Bronchial epithelial cell (primary cell): Measurements from ENCODE around the gene GARNL3. TPM values are rescaled to one million over a fixed set of nuclear protein-coding genes. Genes with fewer than 3 reads are reported as not detected.

Source experiments
- DNase-seq: peaks from one replicate; pipeline ENCODE4 v3.0.0-alpha.2; 2010; ENCODE audit warnings: low read depth
- FAIRE-seq: peaks from 2 replicates; lab custom pipeline; 2011; peaks lifted over from hg19 to GRCh38; lab: Jason Lieb, UNC
- H3K27me3 ChIP-seq: 2 replicates; pipeline ENCODE4 v1.5.1; 2011; ENCODE audit warnings: low read length; ENCODE audit not compliant: control insufficient read depth, insufficient read depth
- H3K36me3 ChIP-seq: 2 replicates; pipeline ENCODE4 v1.5.1; 2011; ENCODE audit warnings: low read length; ENCODE audit not compliant: control insufficient read depth, insufficient read depth
- H3K4me3 ChIP-seq: 2 replicates; pipeline ENCODE4 v1.5.1; 2011; ENCODE audit warnings: mild to moderate bottlenecking, low read depth, low read length, control low read depth
- CTCF ChIP-seq: IDR thresholded peaks from 2 replicates; pipeline ENCODE4 v1.5.1; 2011; ENCODE audit warnings: mild to moderate bottlenecking, moderate library complexity, low read length, control low read depth, inconsistent platforms; ENCODE audit not compliant: insufficient read depth, severe bottlenecking
- total RNA-seq: library from RNA; depleted of rRNA; stranded (reverse); fragments of >200 nt; gene quantifications from 2 replicates; pipeline ENCODE4 v1.2.1, GENCODE V29; 2014

The GARNL3 gene
- total RNA-seq, 1 donor from 2014 or later, result 2.4 TPM

GRCh38 chr9:127292415-127292814, 27.8 kb downstream of the GARNL3 start:
- TF ChIP-seq CTCF, result no peak
- no peak for DNase-seq
- Histone ChIP-seq H3K27me3 (no peaks in the 10 kb centered on the region), H3K4me3 (no peak overlapping the region), H3K36me3 (no peaks in the 10 kb centered on the region)
- FAIRE-seq, result no peak

- Histone ChIP-seq H3K36me3 (no peaks in the 10 kb centered on the region), H3K4me3 (no peak overlapping the region), H3K27me3 (no peaks in the 10 kb centered on the region)
- TF ChIP-seq CTCF, result no peak
- FAIRE-seq (no peak), DNase-seq (no peak)
Observed at GRCh38 chr9:127293328-127293727, 28.8 kb downstream of the GARNL3 start.

- DNase-seq (no peak), FAIRE-seq (no peak)
- H3K36me3 ChIP-seq, result no peaks in the 10 kb centered on the region
- TF ChIP-seq CTCF, result no peak
- H3K27me3 ChIP-seq, result no peaks in the 10 kb centered on the region
- H3K4me3 ChIP-seq, result no peak overlapping the region
Observed at GRCh38 chr9:127293767-127294166, 29.2 kb downstream of the GARNL3 start.

DNA sequence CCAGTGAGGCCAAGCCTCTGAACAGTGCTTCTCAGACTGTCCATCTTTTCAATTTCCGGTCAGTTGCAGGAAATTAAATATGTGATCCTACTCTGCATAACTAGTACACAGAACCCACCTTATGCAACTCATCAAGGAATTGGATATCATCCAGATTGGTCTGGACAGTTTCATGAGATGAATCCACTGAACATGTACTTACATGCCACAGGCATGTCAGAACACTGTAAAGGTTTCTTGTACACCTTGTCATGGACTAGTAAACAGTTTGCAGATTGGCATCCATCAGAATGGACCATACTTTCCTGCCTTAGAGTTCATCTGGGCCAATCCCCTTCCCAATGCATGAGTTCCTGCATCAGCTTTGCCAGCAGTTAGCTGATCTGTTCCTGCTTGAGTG, 30.4 kb downstream of the GARNL3 start:
- Histone ChIP-seq H3K27me3 (no peaks in the 10 kb centered on the region), H3K4me3 (no peak overlapping the region), H3K36me3 (no peaks in the 10 kb centered on the region)
- FAIRE-seq, result peak; percentile 83
- no peak for TF ChIP-seq CTCF
- DNase-seq, result peak; percentile 97

DNA sequence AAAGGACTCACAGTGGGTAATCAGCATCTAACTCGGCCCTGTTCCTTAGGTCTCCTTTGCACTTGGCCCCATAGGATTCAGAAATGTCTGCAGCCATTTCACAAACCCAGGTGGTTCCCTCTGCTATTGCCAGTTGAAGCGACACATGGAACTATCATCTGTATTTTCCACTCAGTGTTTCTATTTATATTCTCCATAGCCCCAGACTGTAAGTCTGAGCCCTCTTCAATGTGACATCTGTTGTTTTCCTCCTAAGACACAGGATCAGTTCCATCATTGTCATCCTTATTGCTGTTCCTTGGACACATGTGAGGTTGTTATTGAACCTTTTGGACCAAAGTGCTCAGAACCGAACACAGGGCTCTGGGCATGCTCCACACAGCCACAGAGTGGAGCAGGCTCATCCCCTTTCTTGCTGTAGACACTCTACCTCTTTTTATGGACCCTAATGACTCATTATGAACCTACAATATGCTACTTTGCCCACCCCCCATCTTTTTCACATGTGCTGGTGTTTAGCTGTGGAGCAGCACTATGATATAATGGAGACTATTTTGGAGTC, 36.4 kb downstream of the GARNL3 start:
- TF ChIP-seq CTCF, result no peak
- H3K36me3 ChIP-seq, result no peaks in the 10 kb centered on the region
- FAIRE-seq (no peak), DNase-seq (no peak)
- no peaks in the 10 kb centered on the region for H3K27me3 ChIP-seq
- no peak overlapping the region for H3K4me3 ChIP-seq

DNA sequence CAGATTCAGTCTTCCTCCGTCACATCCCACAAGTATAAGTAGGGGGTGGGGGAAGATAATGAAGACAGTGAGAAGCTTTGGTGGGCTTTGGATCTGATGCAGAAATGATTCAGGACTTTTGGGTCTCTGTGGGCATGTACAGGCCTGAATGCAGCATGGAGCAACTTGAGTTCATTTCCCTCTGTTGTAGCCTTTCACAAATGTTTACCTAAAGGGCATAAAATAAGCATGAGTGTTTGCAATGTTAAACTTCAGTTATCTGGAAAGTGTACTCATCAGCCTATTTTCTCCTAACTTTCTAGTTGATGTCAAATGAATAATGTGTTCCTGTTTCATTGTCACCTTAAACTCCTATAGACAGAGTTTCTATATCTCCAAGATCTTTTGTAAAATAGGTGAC, 39.3 kb downstream of the GARNL3 start:
- FAIRE-seq (peak; percentile 60), DNase-seq (peak; percentile 70)
- H3K36me3 ChIP-seq, result no peaks in the 10 kb centered on the region
- TF ChIP-seq CTCF, result no peak
- no peaks in the 10 kb centered on the region for H3K27me3 ChIP-seq
- H3K4me3 ChIP-seq, result no peak overlapping the region
